ENCODE data around the gene ATXN2. TPM values are rescaled to one million over a fixed set of nuclear protein-coding genes. Genes with fewer than 3 reads are reported as not detected.

ATXN2 gene
- total RNA-seq, 2 experiments from 2014 or later = 21.9 to 23.7 TPM

DNA sequence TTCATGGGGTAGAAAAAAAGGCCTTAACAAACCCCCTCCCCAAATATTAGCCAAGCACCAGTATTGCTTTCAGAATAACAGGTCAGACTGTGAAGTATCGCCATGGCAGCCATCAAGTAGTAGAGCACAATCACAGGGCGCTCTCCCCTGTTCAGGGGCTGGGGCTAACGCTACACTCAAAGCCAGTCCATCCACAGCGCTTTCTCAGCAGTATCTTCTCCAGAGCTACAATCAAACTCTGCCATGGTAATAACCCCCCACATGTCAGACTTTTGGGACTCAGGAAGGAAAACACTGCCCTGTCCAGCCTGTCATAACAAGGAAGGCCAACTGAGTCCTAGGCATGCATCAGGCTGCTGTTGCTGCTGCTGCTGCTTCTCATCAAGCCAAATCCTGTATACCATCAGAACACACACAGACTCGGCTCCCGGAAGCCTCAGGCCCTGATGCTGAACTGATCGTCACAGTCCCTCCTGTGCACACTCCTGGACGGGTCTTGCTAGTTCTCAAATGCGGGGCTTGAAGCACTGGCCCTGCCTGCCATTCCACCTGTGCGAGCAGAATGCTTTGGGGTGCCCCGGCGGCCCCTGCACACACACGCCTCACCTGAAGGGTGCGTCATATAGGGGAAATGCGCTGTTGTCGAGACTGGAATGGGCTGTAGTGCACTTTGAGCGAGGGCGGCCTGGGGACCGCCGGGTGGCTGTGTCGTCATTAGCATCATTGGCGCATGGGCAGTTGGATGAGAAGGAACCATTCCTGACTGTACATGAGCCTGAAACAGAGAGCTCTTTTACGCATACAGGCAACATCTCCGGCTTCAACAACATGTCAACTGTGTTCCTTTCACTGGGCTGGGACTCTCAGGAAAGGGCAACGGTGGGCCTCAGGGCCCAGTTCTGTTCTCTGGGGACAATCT, 145.8 kb downstream of the ATXN2 start:
- H3K4me3 Mint-ChIP-seq = no peak overlapping the region
- no peaks in the 10 kb centered on the region for H3K27me3 ChIP-seq (ENCODE audit: control insufficient read depth in 1 of 2, insufficient read depth in 2 of 2, low read length in 2 of 2)
- H3K9me3 Mint-ChIP-seq = no peaks in the 10 kb centered on the region
- no peaks in the 10 kb centered on the region for H3K27me3 Mint-ChIP-seq
- no peak overlapping the region for H3K27ac ChIP-seq (ENCODE audit: low read depth in 1 of 2, low read length in 2 of 2)
- H3K36me3 Mint-ChIP-seq (ENCODE audit: low read depth) = peaks cover 74% of the 10 kb centered on the region
- intact Hi-C loops (cut with DNase I, micrococcal nuclease) = no loop called here
- peaks cover 23% of the 10 kb centered on the region for H3K4me1 ChIP-seq (ENCODE audit: insufficient read depth, low read length)
- no peak for TF ChIP-seq CTCF (IDR thresholded peaks at IDR 0.05)
- CTCF ChIA-PET = interaction anchor here (2.2 to 27.4 kb wide), 2 partner anchors 29 to 51 kb away, joined by 17 to 487 read pairs; partner anchors contain the start of gene SH2B3
- peaks cover 75% of the 10 kb centered on the region for H3K36me3 ChIP-seq (ENCODE audit: insufficient read depth, low read length)
- peaks cover 16% of the 10 kb centered on the region for H3K4me1 Mint-ChIP-seq (ENCODE audit: low read depth)
- H3K27ac Mint-ChIP-seq = peak overlapping the region; percentile 69
- DNase-seq = peak in 1 of 14 experiments; percentile 6
- H3K9me3 ChIP-seq (ENCODE audit: control insufficient read depth in 1 of 2, insufficient read depth in 1 of 2, low read length in 2 of 2) = no peaks in the 10 kb centered on the region
- ATAC-seq (ENCODE audit: poor library complexity) = no peak
- POLR2A ChIA-PET = interaction anchor here (2.6 to 5.9 kb wide), 2 partner anchors 24 to 56 kb away, joined by 29 to 46 read pairs; no protein-coding TSS in a partner anchor
- H3K4me3 ChIP-seq (ENCODE audit: low read length) = no peak overlapping the region

DNA sequence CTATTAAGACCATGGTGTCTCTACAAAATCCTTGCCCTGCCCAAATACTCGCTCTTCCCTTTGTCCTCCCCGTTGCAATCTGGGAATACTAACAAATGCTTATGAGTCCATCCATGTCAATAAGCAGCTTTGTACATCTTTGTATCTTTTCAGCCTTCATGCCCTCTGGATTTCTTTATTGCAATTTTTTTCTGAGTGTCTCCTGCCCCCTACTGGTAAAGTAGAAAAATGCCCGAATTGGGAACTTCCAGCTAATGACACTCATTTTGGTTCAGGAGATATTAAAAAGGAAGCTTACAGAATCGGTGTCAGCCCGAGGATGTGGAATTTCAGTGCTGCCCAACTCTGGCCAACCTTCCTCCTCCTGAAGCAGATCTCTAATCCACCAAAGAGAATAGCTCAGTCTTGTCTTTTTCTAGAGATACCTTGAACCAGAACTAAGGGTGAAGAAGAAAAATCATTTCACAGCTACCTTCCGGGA, 147.4 kb downstream of the ATXN2 start:
- no peaks in the 10 kb centered on the region for H3K27me3 Mint-ChIP-seq
- H3K4me3 Mint-ChIP-seq = no peak overlapping the region
- peak overlapping the region; percentile 14 for H3K27ac Mint-ChIP-seq
- Histone ChIP-seq H3K4me1 (ENCODE audit: insufficient read depth, low read length) (peaks cover 25% of the 10 kb centered on the region), H3K4me3 (ENCODE audit: low read length) (no peak overlapping the region), H3K9me3 (ENCODE audit: control insufficient read depth in 1 of 2, insufficient read depth in 1 of 2, low read length in 2 of 2) (no peaks in the 10 kb centered on the region), H3K27ac (ENCODE audit: low read depth in 1 of 2, low read length in 2 of 2) (no peak overlapping the region), H3K27me3 (ENCODE audit: control insufficient read depth in 1 of 2, insufficient read depth in 2 of 2, low read length in 2 of 2) (no peaks in the 10 kb centered on the region), H3K36me3 (ENCODE audit: insufficient read depth, low read length) (peaks cover 84% of the 10 kb centered on the region)
- peaks cover 75% of the 10 kb centered on the region for H3K36me3 Mint-ChIP-seq (ENCODE audit: low read depth)
- H3K4me1 Mint-ChIP-seq (ENCODE audit: low read depth) = peaks cover 18% of the 10 kb centered on the region
- POLR2A ChIA-PET = interaction anchor here (1.0 to 5.9 kb wide), 8 partner anchors 13 to 64 kb away, joined by 3 to 53 read pairs (median 18); partner anchors contain the start of gene SH2B3
- peak; percentile 78 for ATAC-seq (ENCODE audit: poor library complexity)
- TF ChIP-seq CTCF (IDR thresholded peaks at IDR 0.05) = peak; percentile 80
- intact Hi-C loops (cut with DNase I, micrococcal nuclease) = loop anchor here (1.0 to 2.0 kb wide), 4 partner anchors 17 to 78 kb away; no protein-coding TSS in a partner anchor
- DNase-seq = peak in 3 of 14 experiments; percentile 77 to 81 (median 81)
- CTCF ChIA-PET = interaction anchor here (0.6 to 27.4 kb wide), 20 partner anchors 11 to 655 kb away, joined by 3 to 487 read pairs (median 4); partner anchors contain the start of gene SH2B3
- H3K9me3 Mint-ChIP-seq = no peaks in the 10 kb centered on the region

DNA sequence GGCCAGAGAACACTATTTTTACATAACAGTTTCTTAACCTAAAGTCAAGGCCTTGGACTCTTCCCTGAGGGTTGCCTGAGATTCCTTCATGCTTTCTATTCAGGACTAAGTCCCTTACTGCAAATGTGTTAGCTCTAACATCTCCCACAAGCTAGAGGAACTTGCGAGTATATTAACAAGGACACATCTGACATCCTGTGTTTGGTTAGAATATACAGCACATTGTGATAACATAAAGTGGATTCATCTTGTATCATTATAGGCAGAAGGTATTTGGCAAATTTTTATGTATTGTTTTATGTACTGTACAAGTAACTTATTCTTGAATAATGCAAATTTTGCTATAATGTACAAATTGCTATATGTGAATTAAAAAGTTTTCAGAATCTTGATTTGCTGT, 147.9 kb downstream of the ATXN2 start:
- Histone ChIP-seq H3K27ac (ENCODE audit: low read depth in 1 of 2, low read length in 2 of 2) (no peak overlapping the region), H3K36me3 (ENCODE audit: insufficient read depth, low read length) (peaks cover 86% of the 10 kb centered on the region), H3K4me3 (ENCODE audit: low read length) (no peak overlapping the region), H3K9me3 (ENCODE audit: control insufficient read depth in 1 of 2, insufficient read depth in 1 of 2, low read length in 2 of 2) (no peaks in the 10 kb centered on the region), H3K27me3 (ENCODE audit: control insufficient read depth in 1 of 2, insufficient read depth in 2 of 2, low read length in 2 of 2) (no peaks in the 10 kb centered on the region), H3K4me1 (ENCODE audit: insufficient read depth, low read length) (peaks cover 29% of the 10 kb centered on the region)
- peak in 1 of 14 experiments; percentile 29 for DNase-seq
- H3K9me3 Mint-ChIP-seq = no peaks in the 10 kb centered on the region
- ChIA-PET POLR2A (interaction anchor here (1.0 to 5.9 kb wide), 8 partner anchors 13 to 65 kb away, joined by 3 to 53 read pairs (median 18); partner anchors contain the start of gene SH2B3), CTCF (interaction anchor here (1.1 to 27.4 kb wide), 13 partner anchors 10 to 79 kb away, joined by 3 to 487 read pairs (median 6); partner anchors contain the start of gene SH2B3)
- ATAC-seq (ENCODE audit: poor library complexity) = peak; percentile 39
- no peak for TF ChIP-seq CTCF (IDR thresholded peaks at IDR 0.05)
- peaks cover 23% of the 10 kb centered on the region for H3K4me1 Mint-ChIP-seq (ENCODE audit: low read depth)
- H3K4me3 Mint-ChIP-seq = no peak overlapping the region
- peak overlapping the region; percentile 64 for H3K27ac Mint-ChIP-seq
- H3K36me3 Mint-ChIP-seq (ENCODE audit: low read depth) = peaks cover 77% of the 10 kb centered on the region
- intact Hi-C loops (cut with DNase I, micrococcal nuclease) = loop anchor here (1.0 to 2.0 kb wide), 4 partner anchors 16 to 78 kb away; no protein-coding TSS in a partner anchor
- H3K27me3 Mint-ChIP-seq = no peaks in the 10 kb centered on the region

Data from CD4-positive, alpha-beta T cell (primary cell).